Prostate gland (tissue), 2 donors: ENCODE data around the gene OSBPL3. TPM values are rescaled to one million over a fixed set of nuclear protein-coding genes. Genes with fewer than 3 reads are reported as not detected.

Experiments
- DNase-seq: peaks from one replicate; pipeline ENCODE4 v3.0.0-alpha.2; 2019; ENCODE audit warnings: low spot score
- H3K27ac ChIP-seq, 2 donors: fragments of 200-600 bp; sonication (generic); 2 replicates each; pipeline ENCODE4 v1.5.1; 2017 to 2019
- H3K27me3 ChIP-seq: fragments of 200-600 bp; sonication (generic); replicated peaks from 2 replicates; pipeline ENCODE4 v1.5.1; 2019; ENCODE audit not compliant: insufficient read depth
- H3K36me3 ChIP-seq, 2 donors: fragments of 200-600 bp; sonication (generic); 1 replicate in 1 of 2; 2 replicates in 1 of 2; pipeline versions ENCODE4 v1.5.1 to v1.8.1; 2017 to 2019
- H3K4me1 ChIP-seq: fragments of 200-600 bp; sonication (generic); replicated peaks from 2 replicates; pipeline ENCODE4 v1.5.1; 2019
- H3K4me3 ChIP-seq, 2 donors: fragments of 200-600 bp; sonication (generic); 2 replicates each; pipeline ENCODE4 v1.5.1; 2017 to 2019
- H3K9me3 ChIP-seq: fragments of 200-600 bp; sonication (generic); 2 replicates; pipeline ENCODE4 v1.5.1; 2017
- CTCF ChIP-seq, 4 experiments: fragments of 200-600 bp in 2 of 4; fragments of 450-650 bp in 2 of 4; sonication (generic) in 2 of 4; IDR thresholded peaks; 1 replicate in 3 of 4; 2 replicates in 1 of 4; pipeline ENCODE4 v1.5.1; 2016 to 2019; ENCODE audit warnings: antibody characterized with exemption in 4 of 4, mild to moderate bottlenecking in 2 of 4, moderate library complexity in 2 of 4
- POLR2A ChIP-seq: fragments of 450-650 bp; IDR thresholded peaks from one replicate; pipeline ENCODE4 v1.6.1; 2016; ENCODE audit warnings: antibody characterized with exemption, mild to moderate bottlenecking
- POLR2AphosphoS5 ChIP-seq: sonication (generic); formaldehyde crosslinking; IDR thresholded peaks from one replicate; pipeline ENCODE4 v1.6.1; 2017; ENCODE audit warnings: antibody characterized with exemption
- WGBS: methylation state at CpG from one replicate; pipeline ENCODE4 v1.1.5; 2018; 5-methylcytosine and 5-hydroxymethylcytosine counted together
- intact Hi-C: fragments of 100-400 bp; cut with DNase I; formaldehyde crosslinking; loops from one replicate; pipeline ENCODE4 v1.14.2; 2022
- total RNA-seq, 2 donors: library from RNA; depleted of rRNA; stranded (reverse); fragments of >200 nt; gene quantifications; one replicate each; pipeline ENCODE4 v1.1.0, GENCODE V29; 2016

The OSBPL3 gene
- total RNA-seq, 2 donors from 2014 or later: 3.1 to 6.3 TPM

- Histone ChIP-seq H3K36me3 (no peaks in the 10 kb centered on the region), H3K27me3 (no peaks in the 10 kb centered on the region), H3K4me1 (no peaks in the 10 kb centered on the region), H3K9me3 (no peaks in the 10 kb centered on the region), H3K27ac (no peak overlapping the region), H3K4me3 (no peak overlapping the region)
- no peak for TF ChIP-seq CTCF (IDR thresholded peaks at IDR 0.05)
- no peak for TF ChIP-seq POLR2A
- TF ChIP-seq POLR2AphosphoS5: no peak
- intact Hi-C loops: no loop called here
- 87% methylated on average over 2 of the region's 2 CpGs for WGBS
- no peak for DNase-seq
Measured at GRCh38 chr7:24779283-24779655, 200.7 kb downstream of the OSBPL3 start.

- H3K27me3 ChIP-seq: no peaks in the 10 kb centered on the region
- H3K36me3 ChIP-seq: no peaks in the 10 kb centered on the region
- no peaks in the 10 kb centered on the region for H3K9me3 ChIP-seq
- H3K4me3 ChIP-seq: no peak overlapping the region
- TF ChIP-seq POLR2AphosphoS5 (no peak), CTCF (IDR thresholded peaks at IDR 0.05) (no peak), POLR2A (no peak)
- no peak for DNase-seq
- 88% methylated on average over 9 of the region's 9 CpGs for WGBS
- no peak overlapping the region for H3K27ac ChIP-seq
- no peaks in the 10 kb centered on the region for H3K4me1 ChIP-seq
- intact Hi-C loops: no loop called here
Measured at GRCh38 chr7:24778543-24779282, 201.3 kb downstream of the OSBPL3 start.

GRCh38 chr7:24777806-24778205 lies 202.2 kb downstream of the OSBPL3 start:
- Histone ChIP-seq H3K9me3 (no peaks in the 10 kb centered on the region), H3K27me3 (no peaks in the 10 kb centered on the region), H3K36me3 (no peaks in the 10 kb centered on the region), H3K4me3 (no peak overlapping the region), H3K27ac (no peak overlapping the region), H3K4me1 (no peaks in the 10 kb centered on the region)
- 81% methylated on average over 3 of the region's 3 CpGs for WGBS
- no peak for TF ChIP-seq CTCF (IDR thresholded peaks at IDR 0.05)
- intact Hi-C loops: no loop called here
- no peak for DNase-seq

- H3K27me3 ChIP-seq: no peaks in the 10 kb centered on the region
- intact Hi-C loops: no loop called here
- H3K9me3 ChIP-seq: no peaks in the 10 kb centered on the region
- DNase-seq: no peak
- H3K36me3 ChIP-seq: no peaks in the 10 kb centered on the region
- no peak for TF ChIP-seq CTCF (IDR thresholded peaks at IDR 0.05)
- no peak overlapping the region for H3K4me3 ChIP-seq
- H3K27ac ChIP-seq: no peak overlapping the region
- no peaks in the 10 kb centered on the region for H3K4me1 ChIP-seq
Measured at GRCh38 chr7:24773646-24774045, 206.3 kb downstream of the OSBPL3 start.

GRCh38 chr7:24769851-24770250 lies 210.1 kb downstream of the OSBPL3 start:
- intact Hi-C loops: no loop called here
- 49% methylated on average over 2 of the region's 2 CpGs for WGBS
- no peak for DNase-seq

More at GRCh38 chr7:24769851-24770250, 210.1 kb downstream of the OSBPL3 start:
- no peaks in the 10 kb centered on the region for H3K9me3 ChIP-seq
- TF ChIP-seq POLR2A (no peak), POLR2AphosphoS5 (no peak), CTCF (IDR thresholded peaks at IDR 0.05) (no peak)
- no peak overlapping the region for H3K4me3 ChIP-seq
- no peak overlapping the region for H3K27ac ChIP-seq
- no peaks in the 10 kb centered on the region for H3K36me3 ChIP-seq
- no peaks in the 10 kb centered on the region for H3K4me1 ChIP-seq
- no peaks in the 10 kb centered on the region for H3K27me3 ChIP-seq
